Renal cortex interstitium (tissue), 11 donors: ENCODE data around the gene ADRB1. TPM values are rescaled to one million over a fixed set of nuclear protein-coding genes. Genes with fewer than 3 reads are reported as not detected.

Source experiments
- DNase-seq, 11 donors: peaks; one replicate each; pipeline ENCODE4 v3.0.0-alpha.2; 2013; ENCODE audit warnings: low read depth in 9 of 11, low spot score in 4 of 11; ENCODE audit errors: extremely low read depth in 1 of 11
- polyA plus RNA-seq, 3 donors: library from polyadenylated mRNA; unstranded; fragments of 120-200 nt; gene quantifications; one replicate each; pipeline ENCODE4 v1.2.1, GENCODE V29; 2013; ENCODE audit not compliant: insufficient read length in 3 of 3

The ADRB1 gene
- polyA plus RNA-seq, 3 donors = 0.08 TPM; not detected in 2

DNA sequence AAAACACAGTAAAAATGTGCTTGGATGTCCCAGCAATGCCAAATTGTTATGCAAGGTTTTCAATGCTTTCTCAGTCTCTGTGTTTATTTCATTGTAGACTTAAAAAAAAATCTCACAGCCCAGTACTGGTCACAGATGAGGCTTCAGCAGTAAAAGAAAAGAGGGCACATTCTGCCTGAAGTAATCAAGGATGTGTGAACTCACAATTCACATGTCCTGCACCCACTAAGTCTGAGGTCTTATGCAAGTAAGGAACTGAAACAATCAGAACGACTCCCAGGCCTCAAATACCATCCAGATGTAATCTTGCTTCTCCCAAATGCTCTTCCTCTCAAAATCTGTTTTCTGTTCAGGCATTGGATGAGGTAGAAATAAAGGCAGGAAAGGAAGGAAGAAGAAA is 33.7 kb downstream of the ADRB1 start:
- DNase-seq = no peak

DNA sequence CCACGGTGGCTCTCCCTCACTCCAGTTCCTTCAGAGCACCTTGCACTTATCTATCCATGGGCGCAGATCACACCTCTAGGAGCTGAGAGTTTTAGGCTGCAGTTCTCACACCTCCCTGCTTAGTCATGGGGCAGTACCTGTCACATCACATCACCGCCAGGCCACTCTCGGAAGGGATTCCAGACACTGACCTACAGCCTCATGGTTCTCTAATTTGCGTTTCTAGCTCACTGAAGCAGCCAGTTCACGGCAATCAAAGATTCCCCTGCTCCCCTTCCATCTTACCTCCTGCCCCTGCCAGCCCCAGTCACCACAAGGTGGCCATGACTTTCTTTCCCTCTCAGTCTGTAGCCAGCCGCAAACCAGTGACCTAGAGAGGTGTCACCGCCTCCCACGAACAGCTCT is 34.2 kb downstream of the ADRB1 start:
- no peak for DNase-seq

DNA sequence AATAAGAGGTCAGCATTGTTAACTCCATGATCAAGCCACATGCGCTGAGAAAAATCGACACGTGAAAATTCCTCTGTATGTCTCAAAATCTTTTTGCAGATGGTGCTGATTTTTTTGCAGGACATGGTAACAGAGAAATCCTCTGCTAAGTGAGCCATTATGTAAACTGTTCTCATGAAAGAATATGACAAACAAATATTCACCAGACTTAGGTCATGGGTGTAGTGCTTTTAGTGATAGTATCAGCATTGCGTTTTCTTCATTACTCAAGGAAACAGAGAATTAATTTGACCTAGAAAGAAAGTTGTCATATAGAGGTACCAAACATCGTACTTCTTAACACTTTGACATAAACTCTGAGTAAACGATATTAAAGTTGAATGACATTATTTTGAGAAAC is 34.7 kb downstream of the ADRB1 start:
- no peak for DNase-seq

- no peak for DNase-seq
Measured at GRCh38 chr10:114079421-114079820, 35.8 kb downstream of the ADRB1 start.

GRCh38 chr10:114081911-114082583 is 38.4 kb downstream of the ADRB1 start:
- no peak for DNase-seq

- DNase-seq = no peak
Measured at GRCh38 chr10:114083040-114083439, 39.4 kb downstream of the ADRB1 start.

DNA sequence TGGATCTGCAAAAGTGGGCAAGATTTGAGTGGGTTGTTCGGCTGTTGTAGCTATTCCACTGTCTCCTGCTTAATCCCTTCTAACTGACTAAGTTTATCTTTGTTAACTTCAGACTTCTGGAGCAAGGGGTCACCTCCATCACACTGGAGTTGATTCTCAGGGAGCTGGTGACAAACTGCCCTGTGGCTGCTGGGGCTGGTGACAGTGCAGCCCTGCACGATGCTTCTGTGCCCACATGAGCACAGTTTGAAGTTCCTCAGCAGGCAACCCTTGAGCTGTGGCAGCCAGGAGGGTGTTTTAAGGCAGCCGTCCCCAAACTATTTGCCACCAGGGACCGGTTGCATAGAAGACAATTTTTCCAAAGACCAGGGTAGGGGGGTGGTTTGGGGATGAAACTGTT is 40.5 kb downstream of the ADRB1 start:
- DNase-seq = no peak

GRCh38 chr10:114087255-114087654 is 43.6 kb downstream of the ADRB1 start:
- DNase-seq = no peak

DNA sequence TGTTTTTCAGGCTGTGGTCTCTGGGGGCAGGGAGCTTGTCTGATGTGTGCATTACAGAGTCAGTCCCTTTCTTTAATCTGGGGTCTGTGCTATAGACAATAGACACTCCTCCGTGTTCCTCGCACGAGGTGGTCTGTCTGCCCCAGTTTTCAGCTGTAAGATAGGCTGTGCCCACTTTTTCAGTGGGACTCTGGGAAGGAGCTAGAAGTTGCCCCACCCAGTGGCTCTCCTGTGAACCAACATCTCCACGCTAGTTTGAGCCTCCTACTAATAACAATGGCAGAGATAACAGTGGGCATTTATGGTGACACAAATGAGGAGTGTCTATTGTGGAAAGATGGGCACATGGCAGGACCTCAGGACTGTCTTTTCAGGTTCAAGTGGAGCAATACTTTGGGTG is 44.0 kb downstream of the ADRB1 start:
- no peak for DNase-seq

DNA sequence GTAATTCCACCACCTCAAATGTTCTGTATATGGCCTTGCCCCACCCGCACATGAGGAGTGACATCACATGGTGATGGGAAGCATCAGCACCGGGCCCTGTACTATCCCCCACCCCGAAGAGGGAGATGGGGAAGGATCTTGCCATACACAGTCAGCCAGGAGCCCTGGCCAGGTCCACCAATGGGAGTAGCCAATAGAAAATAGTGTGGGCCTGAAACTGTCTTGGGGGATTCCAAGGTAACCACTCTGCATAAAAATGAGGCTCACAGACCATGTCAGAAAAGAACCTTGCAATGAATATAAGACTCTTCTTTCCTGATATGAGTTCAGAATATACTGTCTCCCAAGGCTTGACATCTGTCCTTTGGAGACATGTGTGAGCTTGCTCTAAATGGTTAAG is 51.1 kb downstream of the ADRB1 start:
- no peak for DNase-seq

GRCh38 chr10:114095559-114096337 is 52.1 kb downstream of the ADRB1 start:
- no peak for DNase-seq

Other genes with a start within 250 kb of the ADRB1 start
- 10 to 100 TPM; 13.5 to 16.9 (median 15.3) TPM for gene DCLRE1A, start 189.8 kb upstream of the ADRB1 start, polyA plus RNA-seq
- 10 to 100 TPM; 17.5 to 26.9 (median 20.9) TPM for gene NHLRC2, start 189.2 kb upstream of the ADRB1 start, polyA plus RNA-seq
- gene CCDC186, start 130.3 kb downstream of the ADRB1 start, polyA plus RNA-seq = 10 to 100 TPM; 21.9 to 30.8 (median 25.2) TPM
- under 1 TPM in 2 of 3 donors, not detected in 1; 0.03 to 0.06 TPM for gene TDRD1, start 135.5 kb downstream of the ADRB1 start, polyA plus RNA-seq
- 1 to 10 TPM; 1.6 to 2.3 (median 2.3) TPM for gene VWA2, start 195.4 kb downstream of the ADRB1 start, polyA plus RNA-seq